Stimulated activated naive CD8-positive, alpha-beta T cell treated with anti-CD3 and anti-CD28 coated beads, Interleukin-15, Interleukin-2, amounts not matched to agents 100 U/mL and 50 U/mL, for 24 hours (primary cell): ENCODE measurements around the gene SELL.
"Not testable (repeated sequence)": the region's sequence is repeated elsewhere in the genome, so short reads cannot be mapped to it uniquely, and the experiment has no call there.

Experiments
- ATAC-seq: fragments of 150-1000 bp; cut with Tn5 transposase; one replicate; pipeline ENCODE4 v1.10.0; 2021
- DNase-seq: peaks from one replicate; pipeline ENCODE4 v3.0.0; 2021

SELL gene

DNA sequence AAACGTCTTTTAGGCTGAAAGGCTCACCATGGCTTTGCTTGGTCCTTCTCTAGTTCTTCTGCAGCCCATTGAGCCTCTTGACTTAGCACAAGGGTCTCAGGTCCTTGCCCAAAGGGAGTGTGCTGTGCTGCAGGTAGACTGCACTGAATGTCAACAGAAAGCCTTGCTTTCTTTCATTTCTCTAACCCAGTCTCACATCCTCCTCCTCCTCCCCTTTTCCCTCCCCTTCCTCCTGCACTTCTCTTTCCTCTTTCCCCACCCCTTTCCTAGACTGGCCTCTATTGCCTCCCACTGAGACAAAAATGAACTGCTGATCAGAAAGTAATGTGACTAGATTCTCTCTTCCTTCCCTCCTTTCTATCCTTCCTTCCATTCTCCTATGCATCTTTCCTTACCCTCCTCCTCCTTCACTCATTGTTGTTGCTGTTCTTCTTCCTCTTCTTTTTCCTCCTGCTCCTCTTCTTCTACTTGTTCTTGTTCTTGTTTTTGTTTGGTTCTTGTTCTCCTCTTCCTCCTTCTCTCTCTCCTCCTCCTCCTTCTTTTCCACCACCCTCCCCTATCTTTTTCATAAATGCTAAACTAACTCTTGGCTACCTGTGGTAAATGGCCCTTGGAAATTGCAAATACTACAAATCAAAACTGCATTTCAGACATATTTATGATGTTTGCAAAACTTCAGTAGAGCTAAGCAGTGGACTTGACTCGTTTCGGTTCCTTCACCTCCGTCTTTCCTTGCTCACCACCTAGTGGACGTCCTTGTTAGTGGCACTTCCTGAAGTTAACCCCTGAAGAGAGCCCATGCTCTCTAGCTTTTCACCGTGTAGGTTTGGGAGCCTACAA lies at the start of gene SELL:
Gene SELL (minus strand): TSS at position 152 of the 840 bp plus-strand sequence. CDS start 122 bp downstream, at position 30.
- DNase-seq (peak; percentile 73), ATAC-seq (peak; percentile 88)

GRCh38 chr1:169759038-169759437 lies 47.6 kb upstream of the SELL start:
- DNase-seq (no peak), ATAC-seq (no peak)

- DNase-seq (no peak), ATAC-seq (no peak)
Measured at GRCh38 chr1:169753549-169753948, 42.1 kb upstream of the SELL start.

- ATAC-seq = no peak
- DNase-seq = no peak
Measured at GRCh38 chr1:169750041-169750440, 38.6 kb upstream of the SELL start.

DNA sequence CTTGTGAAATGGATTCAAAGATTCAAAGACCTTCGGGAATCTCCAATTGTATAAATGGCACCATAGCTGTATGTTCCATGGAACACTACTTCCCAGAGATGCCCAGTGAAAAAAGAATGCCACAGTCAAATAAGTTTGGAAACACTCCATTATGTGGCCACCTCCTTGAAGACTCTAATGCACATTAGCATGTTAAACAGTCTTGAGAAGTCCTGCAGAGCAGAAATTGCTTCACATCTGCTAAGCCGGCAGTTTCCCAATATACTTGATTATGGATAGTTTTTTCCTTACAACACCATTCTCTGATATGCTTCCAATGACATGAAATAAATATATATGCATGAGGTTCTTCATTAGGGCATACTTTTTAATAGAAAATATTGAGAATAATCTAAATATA lies 35.1 kb upstream of the SELL start:
- ATAC-seq (no peak), DNase-seq (no peak)

DNA sequence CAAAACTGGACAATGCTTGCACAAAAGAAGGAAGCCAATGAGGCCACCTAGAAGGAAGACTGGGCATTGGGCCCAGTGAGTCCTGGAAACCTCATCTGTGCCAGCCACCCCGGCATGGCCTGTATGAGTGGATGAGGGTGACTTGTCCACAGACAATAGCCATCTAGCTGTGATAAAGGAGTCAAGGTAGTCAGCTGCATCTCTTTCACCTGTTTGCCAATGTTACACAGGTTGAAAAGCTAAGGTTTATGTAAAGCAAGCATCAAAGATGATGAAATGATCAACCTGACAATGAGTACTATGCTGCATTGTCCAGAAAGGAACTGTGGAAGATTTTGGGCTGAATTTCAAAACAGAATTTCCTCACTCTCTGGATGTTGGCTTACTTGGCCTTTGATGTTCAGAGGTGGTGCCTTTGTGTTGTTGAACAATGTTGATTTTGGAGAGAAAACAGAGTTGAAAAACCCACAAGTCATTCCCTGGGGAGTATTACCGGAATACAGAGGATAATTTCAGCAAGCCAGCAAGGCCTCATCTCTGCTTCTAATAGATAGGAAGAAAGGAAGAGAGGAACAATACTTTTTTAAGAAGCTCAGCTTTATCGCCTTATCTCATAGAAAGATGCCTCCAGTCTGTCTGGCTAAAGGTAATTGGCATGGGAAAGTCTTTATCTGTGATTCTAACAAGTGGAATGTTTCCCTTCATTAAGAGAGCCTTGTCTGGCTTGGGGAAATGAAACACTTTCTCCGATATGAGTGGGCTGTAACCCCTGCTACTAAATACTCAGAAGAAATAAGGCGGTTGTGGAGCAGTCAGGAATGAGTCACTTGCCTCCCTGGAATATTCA lies 33.8 kb upstream of the SELL start:
- ATAC-seq (no peak), DNase-seq (no peak)

GRCh38 chr1:169741666-169742394 lies 30.4 kb upstream of the SELL start:
- no peak for DNase-seq

DNA sequence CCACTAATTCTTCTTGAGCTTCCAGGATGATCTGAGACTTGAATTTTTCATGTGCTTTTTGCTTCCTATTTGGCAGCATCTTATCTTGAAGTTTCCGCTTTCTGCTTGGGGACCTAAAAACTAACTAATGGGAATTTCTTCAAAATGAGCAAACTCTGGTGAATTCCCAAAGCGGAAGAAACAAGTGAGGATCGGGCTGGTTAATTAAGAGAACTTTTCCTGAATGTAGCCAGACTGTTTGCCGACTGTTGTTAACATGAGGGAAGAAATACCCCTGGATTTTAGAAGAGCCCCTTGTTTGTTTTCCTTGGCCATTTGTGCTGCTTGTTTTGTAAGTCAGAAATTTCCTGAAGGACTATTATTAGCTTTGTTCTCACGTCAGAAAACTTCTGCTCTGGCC lies 28.6 kb upstream of the SELL start:
- ATAC-seq = no peak
- no peak for DNase-seq

More at GRCh38 chr1:169741666-169742394, 30.4 kb upstream of the SELL start:
- no peak for ATAC-seq

- DNase-seq = no peak
Measured at GRCh38 chr1:169733924-169734323, 22.5 kb upstream of the SELL start, which contains the start of gene SELE. Gene SELE (minus strand): TSS chr1:169734079. CDS start chr1:169733612, 467 bp downstream.

DNA sequence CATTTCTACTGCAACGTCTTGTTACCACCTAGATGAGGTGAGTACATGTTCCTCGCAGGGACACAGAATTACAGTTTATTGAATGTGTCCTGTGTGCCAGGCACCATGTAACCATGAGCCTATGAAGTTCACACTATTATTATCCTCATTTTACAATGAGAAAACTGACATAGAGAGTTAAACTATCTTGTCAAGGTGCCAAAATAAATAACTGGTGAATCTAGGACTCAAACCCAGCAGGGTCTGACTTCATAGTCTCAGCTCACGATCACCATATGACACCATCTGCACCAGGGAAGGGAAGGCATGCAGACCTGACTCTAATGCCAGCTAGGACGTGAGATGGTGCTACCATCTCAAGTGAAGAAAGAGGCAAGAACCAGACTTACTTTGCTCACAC lies 20.0 kb upstream of the SELL start:
- DNase-seq = no peak
- ATAC-seq = no peak

More at GRCh38 chr1:169733924-169734323, 22.5 kb upstream of the SELL start, which contains the start of gene SELE:
- ATAC-seq = no peak

DNA sequence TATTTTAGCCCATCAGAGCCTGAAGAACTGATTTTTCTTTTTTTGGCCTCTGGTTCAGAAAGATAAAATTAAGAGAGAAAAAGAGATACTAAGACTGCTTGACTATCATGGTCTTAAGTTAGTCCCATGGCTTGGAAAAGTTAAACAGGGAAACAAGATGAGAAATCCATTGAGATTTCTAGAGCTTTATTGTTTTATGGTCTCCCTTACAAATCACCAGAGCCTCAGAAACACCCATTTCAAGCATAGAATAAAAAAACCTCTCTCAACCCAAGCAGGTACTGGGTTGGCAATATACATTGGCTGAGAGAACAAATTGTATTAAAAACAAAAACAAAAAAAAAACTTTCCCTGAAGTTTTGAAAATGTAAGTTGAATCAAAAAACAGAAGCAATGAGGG lies 18.6 kb upstream of the SELL start:
- ATAC-seq = no peak
- no peak for DNase-seq

GRCh38 chr1:169727307-169727706 lies 15.9 kb upstream of the SELL start:
- no peak for ATAC-seq
- no peak for DNase-seq

DNA sequence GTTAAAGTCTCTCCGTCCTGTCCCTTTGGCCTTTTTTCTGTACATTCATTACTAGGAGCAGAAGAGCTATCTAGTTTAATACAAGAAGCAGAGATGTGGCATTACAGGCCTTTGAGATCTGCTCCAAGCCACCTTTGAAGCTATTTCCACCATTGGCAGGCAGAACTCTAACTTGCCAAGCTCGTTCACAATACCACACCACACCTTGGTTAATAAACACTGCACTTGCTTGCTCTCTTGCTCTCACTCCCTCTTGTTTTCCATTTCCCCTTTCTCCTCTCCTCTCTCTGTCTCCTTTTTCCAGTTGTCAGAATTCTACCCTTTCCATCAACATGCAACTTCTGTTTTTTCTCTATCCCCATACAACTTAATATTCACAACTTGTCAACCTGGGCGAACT lies 15.4 kb upstream of the SELL start:
- no peak for ATAC-seq
- DNase-seq = no peak

- ATAC-seq (no peak), DNase-seq (no peak)
Measured at GRCh38 chr1:169725930-169726329, 14.5 kb upstream of the SELL start.

GRCh38 chr1:169724168-169724567 lies 12.7 kb upstream of the SELL start:
- DNase-seq = no peak
- no peak for ATAC-seq

- DNase-seq = no peak
- no peak for ATAC-seq
Measured at GRCh38 chr1:169723763-169724162, 12.3 kb upstream of the SELL start.

DNA sequence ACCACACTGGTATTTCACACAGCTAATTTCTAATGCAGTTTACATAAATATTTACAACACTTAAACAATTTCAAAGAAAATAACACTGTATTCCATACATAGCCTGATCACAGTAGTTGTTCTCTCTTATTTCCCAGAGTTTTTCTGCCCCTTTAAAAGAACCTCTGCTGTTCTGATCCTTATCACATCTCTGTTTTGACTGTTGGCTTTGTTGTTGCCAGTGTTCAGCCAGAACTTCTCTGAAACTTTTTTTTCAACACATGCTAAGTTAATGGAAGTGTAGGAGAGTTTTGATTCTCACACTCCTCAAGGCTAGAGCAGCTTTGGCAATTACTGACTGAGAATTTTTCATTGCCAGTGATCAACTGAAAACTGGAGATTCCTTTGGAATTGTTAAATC lies 11.4 kb upstream of the SELL start:
- ATAC-seq (no peak), DNase-seq (no peak)

- DNase-seq, ATAC-seq: not testable (repeated sequence)
Measured at GRCh38 chr1:169715100-169715499, 3.7 kb upstream of the SELL start.

- not testable (repeated sequence) for DNase-seq, ATAC-seq
Measured at GRCh38 chr1:169713090-169713489, 1.7 kb upstream of the SELL start.

GRCh38 chr1:169712309-169712631 lies 850 bp upstream of the SELL start:
- DNase-seq (no peak), ATAC-seq (no peak)

GRCh38 chr1:169708647-169709046 lies 2.8 kb downstream of the SELL start:
- ATAC-seq = no peak
- no peak for DNase-seq

- no peak for DNase-seq
- ATAC-seq = peak; percentile 39
Measured at GRCh38 chr1:169707912-169708604, 3.4 kb downstream of the SELL start.
